ENCODE data around the gene JAG2.

JAG2 gene

DNA sequence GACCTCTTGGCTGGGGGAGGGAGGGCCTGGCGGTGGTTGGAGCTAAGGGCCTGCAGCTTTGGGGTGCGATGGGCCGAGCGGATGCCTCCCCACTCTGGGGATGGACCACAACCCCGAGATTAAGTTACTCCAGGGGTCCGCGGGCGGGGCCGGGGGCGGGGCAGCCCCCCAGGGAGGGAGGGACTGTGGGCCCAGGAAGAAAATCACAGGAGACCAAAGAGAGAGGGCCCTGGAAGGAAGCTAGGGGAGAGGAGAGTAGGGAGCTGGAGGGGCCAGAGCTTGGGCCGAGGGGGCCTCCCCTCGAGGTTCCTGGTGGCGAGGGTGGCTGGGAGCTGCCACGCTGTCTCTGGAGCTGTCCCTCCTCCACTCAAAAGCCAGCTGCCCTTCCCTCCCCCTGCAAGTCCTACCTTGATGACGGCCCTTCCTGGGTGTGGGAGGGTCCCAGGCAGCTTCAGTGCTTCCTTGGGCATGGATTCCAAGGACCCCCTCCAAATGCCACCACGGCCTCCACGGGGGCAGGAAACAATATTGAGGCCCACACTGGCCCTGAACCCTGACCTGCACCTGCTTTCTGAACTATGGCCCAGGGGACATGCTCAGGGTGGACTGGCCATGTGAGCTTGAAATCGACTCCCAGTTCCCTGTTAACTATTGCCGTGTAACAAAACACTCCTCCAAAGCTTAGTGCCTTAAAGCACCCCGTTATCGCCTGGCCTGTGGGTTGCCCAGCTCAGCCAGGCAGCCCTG, 13.1 kb upstream of the JAG2 start:
- DNase-seq: no peak

DNA sequence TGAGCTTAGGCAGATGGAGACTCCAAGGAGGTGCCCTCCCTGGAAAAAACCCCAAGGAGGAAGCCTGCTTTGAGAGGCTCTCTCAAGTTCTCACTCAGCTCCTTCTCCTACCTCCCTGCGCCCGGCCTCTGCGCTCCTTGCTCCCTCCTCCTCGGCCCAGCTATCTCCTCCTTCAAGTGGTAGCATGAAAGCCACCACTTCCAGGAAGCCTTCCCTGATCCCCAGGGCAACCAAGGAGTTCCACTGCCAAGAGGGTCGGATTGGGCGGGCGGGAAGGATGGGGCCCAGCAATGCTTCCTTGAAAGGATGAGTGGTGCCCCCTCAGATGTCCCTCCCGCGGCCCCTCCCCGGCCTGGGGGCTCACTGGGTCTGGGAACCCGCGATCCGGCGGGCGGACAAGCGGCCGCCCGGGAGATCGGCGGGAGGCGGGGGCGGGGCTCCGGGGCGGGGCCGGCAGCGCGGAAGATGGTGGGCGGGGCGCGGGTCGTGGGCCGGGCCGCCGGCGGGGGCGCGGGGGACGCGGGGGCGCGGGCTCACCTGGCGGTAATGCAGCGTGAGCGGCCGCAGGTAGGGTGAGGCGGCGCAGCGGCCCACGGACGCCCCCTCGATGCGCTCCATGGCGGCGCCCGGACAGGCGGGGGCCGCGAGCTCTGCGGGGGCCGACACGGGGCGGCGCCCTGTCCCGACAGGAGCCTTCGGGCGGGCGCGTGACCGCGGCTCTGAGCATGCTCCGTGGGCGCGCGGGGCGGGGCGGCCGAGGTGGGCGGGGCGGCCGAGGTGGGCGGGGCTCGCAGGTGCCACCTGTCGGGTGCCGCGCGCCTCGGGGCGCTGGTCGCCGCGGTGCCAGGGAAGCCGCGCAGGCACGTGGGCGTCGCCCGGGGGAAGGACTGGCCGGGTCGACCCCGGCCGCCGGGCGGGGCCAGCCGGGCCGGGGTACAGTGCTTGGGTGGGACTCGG, 12.3 kb upstream of the JAG2 start, which contains the start of gene NUDT14:
NUDT14 (minus strand) TSS at position 721 of the 957 bp plus-strand sequence; CDS start at position 618, 103 bp downstream.
- DNase-seq: no peak

DNA sequence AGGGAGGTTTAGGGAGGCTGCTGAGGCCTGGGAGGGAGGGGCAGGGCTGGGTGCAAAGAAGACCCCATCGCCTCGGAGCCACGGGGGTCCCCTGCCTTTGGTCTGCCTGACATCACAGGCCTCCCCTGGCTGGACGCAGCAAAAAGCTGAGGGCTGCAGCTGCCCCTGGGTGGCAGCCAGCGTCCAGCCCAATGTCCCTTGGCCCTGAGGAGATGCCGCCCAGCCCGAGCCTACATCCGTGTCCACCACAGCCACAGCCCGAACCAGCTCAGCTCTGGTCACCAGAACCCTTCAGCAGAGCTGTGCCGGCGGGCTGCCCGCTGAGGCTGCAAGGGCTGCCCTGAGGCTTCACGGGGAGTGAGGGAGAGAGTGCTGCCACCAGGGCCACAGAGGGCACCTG, 10.6 kb upstream of the JAG2 start:
- DNase-seq: no peak

DNA sequence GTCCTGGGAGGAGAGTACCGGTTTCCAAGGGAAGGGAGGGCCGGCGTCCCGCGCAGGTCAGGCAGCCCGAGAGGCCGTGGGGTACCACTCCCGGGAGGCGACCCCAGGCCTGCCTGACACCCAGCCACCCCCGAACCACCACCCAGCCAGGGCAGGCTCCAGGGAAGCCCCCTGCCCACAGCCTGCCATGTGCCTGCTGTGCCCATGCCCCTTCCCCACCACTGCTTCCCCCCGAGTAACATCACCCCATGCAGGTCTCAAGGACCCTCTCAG, 10.2 kb upstream of the JAG2 start:
- DNase-seq: no peak

DNA sequence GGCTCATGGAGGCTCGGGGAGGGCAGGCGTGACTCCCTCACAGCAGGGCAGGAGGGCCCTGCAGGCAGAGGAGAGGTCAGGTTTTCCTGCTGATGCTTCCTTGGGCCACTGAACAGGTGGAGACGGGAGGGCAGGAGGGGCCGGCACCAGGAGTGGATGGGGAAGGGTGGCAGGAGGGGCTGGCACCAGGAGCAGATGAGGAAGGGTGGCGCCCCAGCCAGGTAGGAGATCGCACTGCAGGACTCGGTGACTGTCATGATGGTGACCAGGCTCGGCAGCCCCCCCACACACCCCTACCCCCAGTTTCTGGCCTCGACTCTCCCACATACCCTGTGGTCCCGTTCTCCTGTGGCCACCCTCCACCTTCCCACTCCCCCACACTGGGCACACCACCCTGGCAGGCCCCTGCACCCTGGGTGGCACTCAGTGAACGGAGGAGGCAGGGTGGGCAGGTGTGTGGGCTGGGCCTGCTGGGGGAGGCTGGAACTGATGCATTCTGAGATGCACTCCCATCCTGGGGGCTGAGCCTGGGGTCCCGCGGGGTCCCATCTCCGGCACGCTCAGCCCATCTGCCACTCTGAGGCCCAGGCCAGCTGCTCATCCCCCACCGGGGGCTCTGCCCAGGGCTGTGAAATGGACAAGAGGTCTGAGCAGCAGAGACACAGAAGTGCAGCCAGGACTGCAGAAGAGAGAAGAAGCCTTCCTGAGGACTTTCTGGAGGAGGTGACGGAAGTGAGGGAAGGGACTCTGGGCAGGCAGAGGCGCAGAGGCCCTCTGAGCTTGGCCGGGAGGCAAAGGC, 9.7 kb upstream of the JAG2 start:
- no peak for DNase-seq

DNA sequence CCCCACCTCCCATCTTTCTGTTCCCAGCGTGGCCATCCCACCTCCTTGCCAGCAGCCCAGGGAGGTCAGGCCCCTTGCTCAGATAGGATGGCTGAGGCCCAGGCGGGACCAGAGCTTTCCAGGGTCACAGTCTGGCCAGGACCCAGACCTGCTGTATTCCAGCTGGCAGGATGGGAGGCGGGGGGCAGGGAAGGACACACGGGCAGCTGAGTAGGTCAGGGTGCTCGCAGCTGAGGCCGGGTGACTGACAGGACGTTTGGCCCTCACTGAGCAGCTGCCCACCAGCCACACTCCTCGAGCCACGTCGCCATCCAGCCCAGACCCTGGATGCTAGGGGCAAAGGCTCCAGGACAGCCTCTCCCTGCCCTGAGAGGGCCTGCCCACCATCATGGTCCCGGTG, 8.5 kb upstream of the JAG2 start:
- DNase-seq: peak; percentile 38

DNA sequence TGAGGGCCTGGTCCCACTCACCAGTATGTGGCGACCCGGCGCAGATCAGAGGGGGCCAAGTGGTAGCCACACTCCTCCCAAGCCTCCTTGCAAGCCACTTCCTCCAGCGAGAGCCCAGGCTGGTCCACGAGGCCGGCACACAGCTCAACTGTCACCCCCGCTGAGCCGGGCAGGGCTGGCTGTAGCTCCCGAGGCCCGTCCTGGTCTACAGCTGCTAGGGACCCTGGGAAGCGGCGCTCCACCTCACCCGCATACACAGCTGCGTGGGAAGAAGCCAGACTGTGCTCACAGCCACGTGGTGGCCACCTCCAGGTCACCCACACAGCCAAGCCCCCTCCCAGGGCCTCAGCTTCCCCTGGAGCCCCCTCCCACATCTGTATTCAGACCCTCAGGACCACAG, 7.9 kb upstream of the JAG2 start:
- no peak for DNase-seq

DNA sequence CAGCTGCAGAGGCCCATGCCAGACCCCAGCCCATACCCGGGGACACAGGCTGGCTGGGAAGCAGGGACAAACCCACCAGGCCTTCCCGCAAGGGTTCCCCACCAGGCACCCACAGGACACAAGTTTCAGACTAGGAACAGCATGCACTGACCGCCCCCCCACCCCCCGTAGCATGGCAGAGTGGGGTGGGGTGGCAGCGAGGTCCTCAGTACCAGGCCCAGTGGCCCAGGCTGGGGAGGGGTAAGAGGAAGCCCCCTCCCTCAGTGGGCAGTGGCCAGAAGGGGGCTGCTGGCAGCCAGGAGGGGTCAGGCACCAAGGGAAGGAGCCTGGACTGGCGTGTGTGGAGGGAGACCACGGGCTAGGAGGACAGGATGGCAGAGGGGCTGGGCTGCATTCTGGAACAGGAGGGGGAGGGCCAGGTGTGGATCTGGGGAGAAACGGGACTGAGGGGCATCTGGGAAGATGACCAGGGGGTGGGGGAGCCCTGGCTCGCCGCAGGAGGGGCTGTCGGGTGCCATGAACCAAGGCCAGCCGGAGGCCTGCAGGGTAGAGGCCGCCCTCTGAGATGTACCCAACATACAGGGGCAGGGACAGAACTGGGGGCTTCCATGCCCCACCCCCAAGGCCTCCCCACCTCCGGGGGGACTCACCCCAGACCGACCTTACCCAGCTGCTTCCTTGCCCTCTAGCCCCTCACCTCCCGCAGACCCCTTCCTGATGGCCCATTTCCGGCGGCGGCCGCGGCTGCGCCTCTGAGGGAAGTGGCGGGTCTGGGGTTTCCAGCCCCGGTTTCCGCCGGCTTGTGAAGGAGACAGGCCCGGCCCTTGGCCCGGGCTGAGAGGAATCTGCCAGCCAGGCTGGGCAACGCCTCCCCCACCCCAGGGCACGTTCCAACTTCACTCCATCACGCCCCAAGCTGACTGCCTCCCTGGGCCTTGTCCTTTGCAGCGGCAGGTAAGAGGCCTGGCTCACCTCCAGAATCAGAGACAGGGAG, 5.6 kb upstream of the JAG2 start:
- DNase-seq: no peak

DNA sequence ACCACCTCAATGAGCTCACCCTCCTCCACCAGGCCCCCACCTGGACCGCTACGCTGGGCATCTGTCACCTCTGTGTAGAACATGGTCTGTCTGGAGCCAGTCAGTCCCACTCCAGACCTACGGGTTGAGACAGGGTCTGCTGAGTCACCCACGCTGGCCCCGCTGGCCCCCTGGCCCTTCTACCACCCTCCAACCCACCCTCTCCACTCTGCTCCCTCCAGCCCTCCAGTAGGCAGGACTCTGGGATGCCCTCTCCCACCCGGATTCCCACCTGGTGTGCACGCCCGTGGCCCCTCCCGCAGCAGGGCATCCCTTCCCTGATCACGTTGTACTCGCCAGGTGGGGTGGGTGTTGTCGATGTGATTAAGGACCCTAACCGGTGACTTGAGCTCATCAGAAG, 4.6 kb upstream of the JAG2 start:
- DNase-seq: no peak

DNA sequence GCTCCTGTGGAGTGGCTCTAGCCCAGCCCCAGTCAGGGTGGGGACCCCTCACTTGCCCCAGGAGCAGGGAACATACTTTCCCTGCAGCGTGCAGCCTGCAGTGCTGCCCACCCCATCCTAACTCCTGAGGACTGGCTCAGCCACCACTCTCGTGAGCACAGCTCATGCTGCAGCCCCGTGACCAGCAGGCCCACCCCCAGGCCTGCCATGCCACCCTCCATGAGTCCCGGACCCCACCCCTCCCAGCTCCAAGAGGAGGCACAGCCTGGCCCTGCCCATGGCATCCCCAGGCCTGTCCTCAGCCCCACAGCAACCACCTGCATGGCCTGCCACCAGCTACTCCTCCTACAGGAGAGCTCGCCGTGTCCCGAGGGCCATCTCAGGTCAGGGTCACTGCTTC, 3.9 kb upstream of the JAG2 start:
- DNase-seq: no peak

DNA sequence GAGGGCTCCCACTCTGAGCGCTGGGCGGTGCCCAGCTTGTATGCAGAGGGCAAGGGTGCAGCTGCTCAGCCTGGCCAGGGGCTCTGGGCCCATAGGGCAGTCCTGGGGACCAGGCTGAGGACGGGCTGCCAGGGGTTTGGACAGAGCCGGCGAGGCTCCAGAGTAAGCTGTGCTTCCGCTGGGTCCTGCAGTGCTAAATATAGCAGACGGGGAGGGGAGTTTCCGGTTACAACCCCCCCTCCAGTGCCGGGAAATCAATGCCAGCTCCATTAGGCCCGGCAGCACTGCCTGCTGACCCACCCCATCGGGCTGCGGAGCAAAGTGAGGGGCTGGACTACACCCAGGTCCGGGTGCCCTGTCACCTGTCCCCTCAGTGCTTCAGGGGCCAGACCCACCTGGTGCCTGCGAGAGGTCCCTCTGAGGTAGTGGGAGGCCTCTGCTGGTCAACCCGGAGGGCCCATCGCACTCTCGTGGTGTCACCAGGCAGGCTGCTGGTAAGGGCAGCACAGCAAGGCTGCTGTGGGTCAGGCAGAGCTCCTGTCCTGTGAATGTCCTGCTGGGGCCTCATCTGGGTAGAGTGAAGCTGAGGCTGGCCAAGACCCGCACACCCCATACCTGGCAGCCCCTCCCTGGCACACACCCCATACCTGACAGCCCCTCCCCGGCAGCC, 2.6 kb upstream of the JAG2 start:
- peak; percentile 45 for DNase-seq

DNA sequence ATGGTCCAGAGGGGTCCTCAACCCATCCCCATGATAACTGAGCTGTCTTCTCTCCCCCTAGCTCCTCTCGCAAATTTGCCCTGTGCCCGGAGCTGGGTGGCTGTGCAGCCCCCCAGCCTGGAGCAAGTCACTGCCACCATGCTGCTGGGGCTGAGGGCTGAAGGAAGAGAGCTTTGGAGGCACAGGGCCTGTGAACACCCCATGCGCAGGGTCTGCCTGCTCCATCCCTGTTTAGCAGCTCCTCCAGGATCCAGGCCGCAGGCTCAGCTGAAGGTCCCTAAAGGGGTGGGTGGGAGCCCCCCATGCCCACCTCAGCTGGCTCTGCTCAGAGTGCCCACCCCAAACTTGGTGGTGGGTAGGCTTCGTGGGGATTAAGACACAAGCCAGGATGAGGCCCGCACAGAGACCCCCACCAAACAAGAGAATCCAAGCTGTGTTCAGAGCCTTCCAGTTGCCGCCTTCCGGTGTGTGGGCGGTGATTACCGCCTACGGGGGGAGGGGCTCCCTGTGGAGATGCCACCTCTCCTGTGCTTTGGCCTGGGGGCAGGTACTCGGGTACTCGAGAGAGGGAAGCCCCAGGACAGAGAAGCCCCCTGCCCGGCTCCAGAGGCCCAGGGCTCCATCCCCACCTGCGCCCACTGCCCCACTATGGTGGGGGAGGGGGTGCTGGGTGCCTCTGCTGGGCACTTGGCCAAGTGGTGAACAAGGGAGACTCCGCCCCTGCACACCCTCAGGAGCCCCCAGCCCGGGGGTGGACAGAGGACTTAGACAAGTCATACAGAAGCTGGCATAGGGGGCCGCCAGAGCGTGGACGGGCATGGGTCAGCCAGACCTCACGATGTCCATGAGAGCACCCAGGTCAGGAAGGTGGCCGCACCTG, 1.4 kb upstream of the JAG2 start:
- no peak for DNase-seq

DNA sequence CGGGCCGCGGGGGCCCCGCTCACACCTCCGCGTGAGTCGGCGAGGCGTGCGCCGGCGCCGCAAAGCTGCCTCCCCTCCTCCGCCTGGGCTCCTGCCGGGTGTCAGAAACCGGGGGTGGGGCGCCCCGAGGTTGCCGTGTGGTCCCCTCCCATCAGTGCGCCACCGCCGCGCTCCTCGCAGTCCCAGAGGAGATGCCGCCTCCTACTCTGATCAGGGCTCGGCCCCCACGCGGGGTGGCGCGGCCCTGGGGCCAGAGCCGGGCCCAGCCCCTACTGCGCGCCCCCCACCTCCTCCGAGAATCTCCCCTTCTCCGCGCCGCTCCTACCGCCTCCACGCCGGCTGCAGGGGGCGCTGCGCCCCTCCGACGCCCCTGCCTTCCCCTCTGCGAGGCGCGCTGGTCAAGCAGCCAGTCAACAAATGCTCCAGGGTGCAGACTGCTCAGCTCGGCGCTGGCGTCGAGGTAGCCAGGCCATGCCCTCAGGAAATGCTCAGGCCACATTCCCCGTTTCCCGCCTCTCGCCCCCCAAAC, 467 bp upstream of the JAG2 start:
- DNase-seq: no peak

DNA sequence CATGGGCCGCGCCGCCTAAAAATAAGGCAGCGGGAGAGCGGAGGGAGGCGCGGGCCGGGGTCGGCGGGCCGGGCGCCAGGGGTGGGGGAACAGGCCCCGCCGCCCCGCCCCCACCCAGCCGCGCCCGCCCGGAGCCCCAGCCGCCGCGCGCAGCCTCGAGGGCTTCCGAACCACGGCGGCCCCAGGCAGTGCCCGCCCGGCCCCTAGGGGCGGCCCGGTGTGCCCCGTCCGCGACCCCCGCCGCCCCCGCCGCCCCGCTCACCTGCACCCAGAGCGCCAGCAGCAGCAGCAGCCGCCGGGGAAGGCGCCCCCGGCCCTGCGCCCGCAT, 519 bp downstream of the JAG2 start:
- DNase-seq: no peak

DNA sequence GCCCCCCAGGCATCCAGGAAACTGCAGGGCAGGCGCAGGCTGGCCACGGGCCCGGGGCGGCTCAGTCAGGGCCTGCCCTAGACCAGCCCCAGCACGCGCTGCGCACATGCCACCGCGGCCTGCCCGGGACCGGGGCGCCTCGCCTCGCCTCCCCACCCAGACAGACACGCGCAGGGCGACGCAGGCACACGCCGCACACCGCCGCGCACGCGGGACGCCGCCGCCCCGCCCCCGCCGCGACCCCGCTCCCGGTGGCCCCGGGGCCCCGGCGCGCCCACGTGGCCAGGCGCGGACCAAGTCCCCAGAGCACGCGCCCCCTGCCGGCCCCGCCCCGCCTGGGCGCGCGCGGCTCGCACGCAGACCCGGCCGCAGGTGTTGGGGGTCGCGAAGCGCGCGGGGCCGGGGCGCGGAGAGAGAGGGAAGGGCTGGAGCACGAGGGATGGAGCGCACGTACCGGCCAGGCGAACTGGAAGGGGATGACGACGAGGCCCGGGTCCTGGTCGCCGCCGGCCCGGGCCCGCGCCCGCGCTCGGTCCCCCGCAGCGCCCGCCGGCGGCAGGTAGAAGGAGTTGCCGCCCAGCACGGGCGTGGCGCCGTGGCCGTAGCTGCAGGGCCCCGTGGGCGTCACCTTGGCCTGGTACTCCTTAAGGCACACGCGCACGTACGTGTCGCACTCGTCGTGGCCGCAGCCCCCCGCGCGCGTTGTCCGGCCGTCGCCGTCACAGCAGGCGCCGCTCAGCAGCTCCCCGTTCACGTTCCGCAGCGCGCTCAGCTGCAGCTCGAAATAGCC, 1.1 kb downstream of the JAG2 start:
- DNase-seq: no peak

DNA sequence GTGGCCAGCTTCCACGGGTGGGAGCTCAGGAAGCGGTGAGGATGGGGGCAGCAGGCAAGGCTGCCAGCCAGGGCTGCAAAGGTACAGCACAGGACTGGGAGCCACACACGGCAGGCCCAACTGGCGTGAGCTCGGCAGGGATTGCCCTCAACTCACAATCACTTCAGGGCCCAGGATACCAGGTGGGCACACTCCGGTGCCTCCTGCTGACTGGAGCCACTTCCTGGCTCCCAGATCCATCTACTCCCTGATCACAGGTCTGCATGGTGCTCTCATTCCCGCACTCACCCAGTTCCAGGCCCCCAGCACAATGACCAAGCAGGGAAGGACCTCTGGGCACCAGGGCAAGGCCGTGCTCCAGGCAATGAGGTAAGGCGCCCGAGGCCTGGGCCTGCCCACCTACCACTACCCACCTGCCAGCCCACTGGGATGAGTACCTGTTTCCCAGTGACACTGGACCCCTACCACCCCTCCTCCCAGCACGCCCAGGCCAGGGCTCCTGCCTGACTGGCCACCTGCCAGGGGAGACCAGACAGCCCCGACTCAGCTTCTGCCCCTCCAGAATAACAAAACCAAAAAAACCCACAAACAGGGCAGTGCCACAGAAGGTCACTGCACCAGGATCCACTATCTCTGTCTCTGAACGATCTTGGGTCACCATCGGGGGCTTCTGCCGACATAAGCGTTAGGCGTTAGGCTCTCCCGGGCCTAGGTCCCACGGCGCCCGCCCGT, 1.8 kb downstream of the JAG2 start:
- no peak for DNase-seq

DNA sequence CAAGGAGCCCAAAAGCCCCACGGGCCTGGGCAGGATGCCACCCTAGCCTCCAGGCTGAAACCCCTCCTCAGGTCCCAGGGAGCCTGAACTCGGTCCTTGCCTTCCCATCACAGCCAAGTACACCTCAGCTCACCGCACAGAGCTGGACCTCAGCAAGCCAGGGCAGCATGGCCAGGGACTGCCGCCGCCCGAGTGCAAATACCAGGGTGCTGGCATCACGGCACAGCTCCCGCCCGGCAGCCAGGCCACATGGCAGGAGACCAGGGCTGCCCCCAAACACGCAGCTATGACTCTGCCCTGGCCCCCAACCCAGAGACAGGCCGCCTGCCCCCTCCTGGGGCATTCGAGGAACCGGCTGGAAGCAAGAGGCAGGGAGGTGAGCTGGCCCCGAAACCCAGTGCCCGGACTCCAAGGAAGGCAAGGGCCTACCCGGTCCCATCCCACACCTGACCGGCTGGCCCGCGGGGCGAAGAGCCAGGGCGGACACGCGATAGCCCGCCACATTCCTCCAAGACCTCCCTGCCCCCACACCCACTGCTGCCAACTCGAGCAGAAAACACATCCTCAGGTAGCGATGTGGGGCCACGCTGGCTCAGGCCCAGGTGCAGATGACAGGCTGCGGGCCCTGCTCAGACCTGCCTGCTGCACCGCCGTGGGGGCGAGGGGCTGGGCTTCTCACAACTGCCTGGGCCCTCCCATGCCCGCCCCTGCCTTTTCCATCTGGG, 2.7 kb downstream of the JAG2 start:
- DNase-seq: no peak

DNA sequence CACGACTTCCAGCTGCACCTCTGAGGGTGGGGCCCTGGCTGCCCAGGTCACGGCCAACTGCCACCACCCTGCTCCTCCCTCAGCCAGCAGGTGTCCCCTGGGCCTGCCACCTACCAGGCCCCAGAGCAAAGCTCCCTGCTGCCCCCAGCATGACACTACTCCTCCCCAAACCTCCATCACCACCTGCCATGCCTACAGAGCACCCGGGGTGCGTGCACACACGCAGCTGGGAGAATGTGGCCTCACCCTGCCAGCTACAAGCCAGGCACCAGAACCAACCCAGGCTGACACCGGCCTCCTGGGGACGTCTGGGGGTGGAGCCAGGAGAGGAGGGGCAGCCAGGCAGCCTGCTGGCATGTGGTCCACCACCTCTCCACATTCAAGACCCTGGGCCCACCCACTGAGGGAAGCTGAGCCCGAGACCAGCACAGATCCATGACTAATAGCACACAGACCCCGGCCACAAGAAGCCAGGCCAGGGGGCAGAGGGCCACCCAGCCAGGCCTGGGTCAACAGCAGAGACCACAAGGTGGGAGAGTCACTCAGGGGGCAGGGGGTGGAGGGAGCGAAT, 3.4 kb downstream of the JAG2 start:
- DNase-seq: peak; percentile 73

All from SHP77 treated with DMSO at 0.1 percent for 48 hours (cell line).